GM21526 (cell line): Measurements from ENCODE around the gene MTREX.

Source experiments
- ATAC-seq: cut with Tn5 transposase; IDR thresholded peaks from one replicate; pipeline ENCODE4 v1.9.1; 2021; ENCODE audit warnings: moderate library complexity; ENCODE audit not compliant: unreplicated experiment, low FRiP score

Gene MTREX

DNA sequence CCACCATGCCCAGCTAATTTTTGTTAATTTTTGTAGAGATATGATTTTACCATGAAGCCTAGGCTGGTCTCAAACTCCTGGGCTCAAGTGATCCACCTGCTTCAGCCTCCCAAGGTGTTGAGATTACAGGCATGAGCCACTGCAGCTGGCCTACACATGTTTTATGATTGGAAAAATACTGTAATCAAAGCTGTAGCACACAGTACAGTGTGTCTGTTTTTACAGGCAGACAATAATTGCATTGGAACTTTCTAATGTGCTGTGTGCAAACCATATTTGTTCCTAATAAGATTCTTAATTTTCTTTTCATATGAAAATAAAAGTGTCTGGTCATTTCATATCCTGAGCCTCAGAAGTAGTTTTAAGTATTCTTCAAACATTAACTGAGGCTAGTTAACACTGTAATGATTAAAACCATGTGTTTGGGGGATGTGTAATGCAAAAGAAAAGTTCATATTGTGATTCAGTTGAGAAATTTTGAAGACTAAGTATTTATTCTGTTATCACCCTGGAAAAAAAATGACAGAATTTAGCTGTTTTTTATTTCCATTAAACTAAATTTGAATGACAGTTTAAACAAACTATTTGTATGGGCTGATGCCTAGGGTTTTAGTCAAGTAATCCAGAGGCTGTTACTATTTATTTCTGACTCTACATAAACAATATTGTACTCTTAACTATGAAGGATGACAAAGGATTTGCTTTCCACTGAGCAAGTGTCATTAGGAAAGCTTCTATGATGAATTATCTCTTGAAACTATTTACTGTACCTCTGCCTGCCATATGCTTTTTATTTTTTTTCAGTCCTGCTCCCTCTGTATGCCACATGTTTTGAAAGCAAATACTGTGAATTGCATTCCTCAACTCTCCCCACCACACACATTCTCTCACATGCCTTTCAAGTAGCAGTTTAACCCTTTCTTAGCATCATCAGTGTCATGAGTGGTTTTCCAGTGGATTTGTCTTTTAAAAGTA is 111.5 kb downstream of the MTREX start:
- ATAC-seq, result no peak

DNA sequence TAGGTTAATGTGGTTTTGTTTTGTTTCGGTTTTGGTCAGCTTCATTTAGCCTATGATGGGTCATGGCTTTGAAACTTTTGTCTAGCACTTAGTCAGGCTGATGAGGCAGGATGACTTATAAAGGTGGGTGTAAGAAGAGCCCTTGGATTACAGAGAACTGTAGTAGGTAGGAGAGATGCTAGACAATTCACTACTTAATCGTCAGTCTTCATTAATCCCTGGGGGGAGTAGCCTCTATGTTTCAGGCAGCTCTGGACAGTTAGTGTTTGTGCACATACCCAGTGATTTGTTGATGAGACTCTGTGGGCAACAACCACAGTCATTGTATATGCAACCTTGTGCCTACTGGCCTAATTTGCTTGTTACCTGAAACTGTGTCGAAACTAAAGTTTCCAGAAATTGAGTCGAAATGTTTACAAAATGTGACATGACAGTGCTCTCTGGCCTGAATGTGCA is 113.3 kb downstream of the MTREX start:
- peak; percentile 79 for ATAC-seq

DNA sequence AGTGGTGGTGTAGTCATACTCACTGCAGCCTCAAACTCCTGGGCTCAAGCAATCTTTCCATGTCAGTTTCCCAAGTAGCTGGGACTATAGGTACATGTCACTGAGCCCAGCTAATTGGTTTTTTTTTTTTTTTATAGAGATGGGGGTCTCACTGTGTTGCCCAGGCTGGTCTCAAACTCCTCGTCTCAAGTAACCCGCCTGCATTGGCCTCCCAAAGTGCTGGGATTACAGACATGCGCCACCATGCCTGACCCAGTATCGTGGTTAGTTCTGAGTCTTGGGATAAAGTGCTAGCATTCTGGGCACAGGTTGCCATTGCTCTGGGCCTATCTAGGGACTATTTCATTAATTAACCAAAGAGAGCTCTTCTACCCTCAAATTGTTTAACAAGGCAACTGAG is 118.7 kb downstream of the MTREX start:
- ATAC-seq, result no peak

DNA sequence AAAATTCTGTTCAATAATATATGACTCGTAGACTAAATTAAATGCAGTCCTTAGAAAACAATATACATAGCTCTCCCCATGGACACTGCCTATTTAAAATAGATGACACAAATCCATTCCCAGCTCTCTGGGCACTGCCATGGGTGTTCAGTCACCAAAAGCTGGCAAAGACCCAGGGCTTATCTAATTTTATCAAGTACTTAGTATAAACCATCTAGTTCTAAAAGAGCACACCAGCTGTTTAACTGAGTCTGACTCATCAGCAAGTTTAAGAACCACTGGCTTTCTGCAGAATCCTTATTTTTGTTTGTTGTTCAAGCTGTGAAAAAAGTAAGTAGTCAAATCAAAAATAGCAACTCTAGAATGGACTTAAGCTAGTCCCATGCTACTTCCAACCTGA is 119.4 kb downstream of the MTREX start:
- no peak for ATAC-seq

DNA sequence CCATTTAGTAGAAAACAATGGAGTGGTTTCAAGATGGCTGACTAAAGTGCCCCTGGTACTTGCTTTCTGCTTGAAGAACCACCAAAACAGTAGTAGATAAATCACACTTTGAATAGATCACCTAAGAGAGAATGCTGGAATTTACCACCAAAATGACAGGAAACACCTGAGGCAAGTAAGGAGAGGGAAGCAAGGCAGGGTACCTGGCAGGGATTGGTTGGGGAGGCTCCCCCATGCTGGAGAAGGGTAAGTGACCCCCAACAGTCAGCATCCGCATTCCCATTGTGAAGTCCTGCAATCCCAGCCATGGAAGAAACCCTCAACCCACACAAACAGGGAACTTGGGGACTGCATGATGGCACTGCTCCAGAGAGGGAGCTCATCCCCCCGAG is 121.4 kb downstream of the MTREX start:
- no peak for ATAC-seq

DNA sequence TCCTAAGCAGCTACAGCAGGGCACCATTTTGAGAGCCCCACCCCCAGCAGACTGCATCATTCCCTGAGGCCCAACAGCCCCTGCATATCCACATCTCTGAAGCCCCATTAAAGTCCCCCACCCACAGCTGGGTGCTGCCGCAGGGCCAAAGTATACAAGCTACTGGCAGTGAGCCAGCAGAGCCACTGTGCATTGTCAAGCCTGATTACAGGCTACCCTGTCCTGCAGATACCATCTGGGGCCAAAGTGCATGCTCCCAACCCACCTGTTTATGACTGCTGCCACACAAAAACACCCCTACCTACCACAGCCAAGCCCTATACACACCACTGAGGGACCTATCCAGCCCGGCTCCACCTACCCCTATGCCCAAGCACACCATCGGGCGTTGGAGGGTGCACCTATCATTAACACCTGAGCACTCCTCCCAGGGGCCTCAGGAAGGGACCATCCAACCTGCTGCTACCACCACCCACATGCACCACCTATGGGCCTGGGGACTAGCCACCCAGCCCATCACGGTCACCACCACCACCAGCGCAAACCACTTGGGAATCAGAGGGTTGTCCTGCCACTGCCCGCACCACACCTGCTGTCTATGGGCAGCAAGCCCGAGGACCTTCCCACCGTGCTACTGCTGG is 121.9 kb downstream of the MTREX start:
- ATAC-seq, result no peak

DNA sequence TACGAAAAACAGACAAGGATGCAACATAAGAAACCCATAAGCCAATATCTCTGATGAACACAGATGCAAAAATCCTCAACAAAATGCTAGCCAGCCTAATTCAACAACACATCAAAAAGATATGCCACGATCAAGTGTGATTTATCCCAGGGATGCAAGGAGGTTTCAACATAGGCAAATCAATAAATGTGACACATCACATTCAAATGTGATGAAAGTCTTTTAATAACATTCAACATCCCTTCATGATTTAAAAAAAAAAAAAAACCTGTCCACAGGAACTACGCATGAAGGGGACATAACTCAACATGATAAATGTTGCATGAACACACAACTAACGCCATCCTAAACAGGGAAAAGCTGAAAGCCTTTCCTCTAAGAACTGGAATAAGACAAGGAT is 124.8 kb downstream of the MTREX start:
- ATAC-seq, result no peak

DNA sequence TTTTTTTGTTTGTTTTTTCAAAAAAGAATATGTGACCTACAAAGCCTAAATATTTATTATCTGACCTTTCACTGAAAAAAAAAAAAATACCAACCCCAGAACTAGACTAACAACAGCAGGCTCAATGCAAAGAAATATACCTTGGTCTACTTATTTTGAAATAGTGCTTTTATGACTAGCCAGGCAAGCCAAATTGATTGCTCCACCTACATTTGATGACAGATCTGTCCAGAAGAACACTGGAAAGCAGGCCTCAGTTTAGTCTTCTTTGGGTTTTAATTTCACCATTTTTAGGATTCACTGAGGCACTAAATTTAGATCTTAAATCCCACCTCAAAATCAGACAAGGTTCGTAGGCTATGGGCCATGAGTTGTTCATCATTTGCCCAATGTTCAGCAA is 129.7 kb downstream of the MTREX start:
- ATAC-seq, result no peak

DNA sequence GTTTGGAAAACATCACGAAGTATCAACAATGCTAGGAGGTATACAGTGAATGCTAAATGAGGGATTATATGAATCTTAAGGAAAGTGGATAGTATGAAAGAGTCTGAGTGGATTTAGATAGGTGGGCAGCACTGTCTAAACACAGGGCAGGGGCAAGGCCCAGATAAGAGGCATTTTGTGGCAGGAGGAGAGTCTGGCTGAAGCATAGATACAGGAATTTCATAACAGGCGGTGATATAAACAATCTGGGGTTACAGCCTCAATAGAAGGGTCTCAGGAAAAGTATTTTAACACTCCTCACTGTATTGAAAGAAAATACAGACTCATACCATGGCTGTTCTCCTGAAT is 130.0 kb downstream of the MTREX start:
- ATAC-seq, result no peak

DNA sequence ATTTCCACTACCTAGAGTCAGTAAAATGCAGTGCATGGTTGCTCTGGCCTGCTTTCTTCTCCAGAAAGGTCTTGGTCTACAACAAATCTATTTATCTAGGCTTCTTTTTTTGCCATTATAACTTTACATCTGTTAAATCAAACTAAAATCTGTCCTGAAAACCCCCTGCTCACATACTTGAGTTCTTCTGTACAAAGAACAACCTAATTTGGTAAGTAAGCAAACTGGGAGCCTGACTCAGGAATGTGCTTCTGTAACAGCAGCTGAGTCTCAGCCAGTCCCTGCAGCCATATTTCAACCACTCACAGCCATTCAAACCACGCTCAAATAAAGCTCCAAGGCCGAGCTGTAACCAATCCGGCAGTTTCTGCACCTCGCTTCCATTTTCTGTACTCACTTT is 131.2 kb downstream of the MTREX start:
- ATAC-seq, result no peak

DNA sequence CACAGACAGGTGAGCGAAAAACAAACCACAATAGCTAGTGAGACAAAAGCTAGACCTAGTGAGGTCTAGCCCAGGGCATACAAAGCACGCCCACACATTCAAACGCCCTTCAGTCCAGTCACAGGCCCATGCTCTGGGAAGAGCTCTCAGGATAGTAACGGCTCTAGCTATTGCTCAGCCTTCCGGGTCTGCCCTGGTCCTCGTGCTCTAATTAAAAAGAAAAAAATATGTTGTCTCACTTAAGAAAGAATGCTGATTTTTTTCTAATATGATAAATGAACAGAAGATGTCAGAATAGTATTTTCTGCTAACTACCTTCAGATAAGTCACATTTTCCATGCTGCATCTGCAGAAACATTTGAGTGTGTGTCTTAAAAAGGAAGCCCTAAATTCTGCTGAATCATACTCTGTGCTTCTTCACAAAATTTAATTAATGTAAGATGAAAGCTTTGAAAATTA is 132.4 kb downstream of the MTREX start:
- ATAC-seq, result no peak

DNA sequence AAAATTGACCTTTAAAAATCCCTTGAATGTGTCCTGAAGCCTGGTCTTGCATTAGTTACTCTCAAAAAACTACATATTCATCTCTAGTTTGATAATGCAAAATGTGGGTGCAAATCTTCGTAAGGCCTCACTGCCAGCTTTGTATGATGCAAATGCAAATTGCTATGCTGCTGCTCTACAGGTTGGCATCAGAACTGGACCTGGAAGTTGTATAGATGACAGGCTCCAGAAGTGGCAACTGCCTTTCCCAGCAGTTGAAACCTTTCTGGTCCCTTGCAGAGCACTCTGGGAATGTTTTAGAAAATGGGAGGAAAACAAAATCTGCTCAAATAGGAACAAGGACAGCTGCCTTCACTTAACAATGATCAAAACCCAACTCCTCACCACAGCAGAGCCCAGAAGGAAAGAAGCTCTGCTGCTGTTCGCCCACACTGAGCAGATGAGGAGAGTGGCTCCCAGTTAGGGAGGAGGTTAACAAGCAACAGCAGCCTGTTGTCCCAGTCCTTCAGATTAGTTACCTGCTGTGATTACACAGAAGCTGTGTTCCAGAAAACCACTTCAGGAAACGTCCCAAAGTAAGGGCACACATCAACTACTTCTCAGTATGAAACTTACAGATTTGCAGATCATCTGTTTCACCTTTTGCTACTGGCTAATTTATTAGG is 133.4 kb downstream of the MTREX start:
- ATAC-seq, result no peak

DNA sequence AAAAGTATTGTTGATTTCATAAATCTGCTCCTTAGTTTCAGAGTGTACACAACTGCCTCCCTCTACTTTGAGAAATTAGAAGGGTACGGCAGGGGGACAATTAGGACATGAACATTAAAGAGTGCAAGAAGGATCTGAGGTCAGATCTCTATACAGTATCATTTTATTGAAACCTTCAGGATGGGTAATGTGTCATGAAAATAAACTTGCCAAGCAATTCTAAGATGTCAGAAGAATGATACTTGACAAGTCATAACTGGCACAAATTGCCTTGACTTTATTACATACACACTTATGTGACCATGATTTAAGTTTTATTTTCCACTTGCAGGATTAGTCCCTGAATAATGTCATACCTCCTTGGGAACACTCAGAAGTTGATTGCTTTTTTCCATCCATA is 134.2 kb downstream of the MTREX start:
- no peak for ATAC-seq

DNA sequence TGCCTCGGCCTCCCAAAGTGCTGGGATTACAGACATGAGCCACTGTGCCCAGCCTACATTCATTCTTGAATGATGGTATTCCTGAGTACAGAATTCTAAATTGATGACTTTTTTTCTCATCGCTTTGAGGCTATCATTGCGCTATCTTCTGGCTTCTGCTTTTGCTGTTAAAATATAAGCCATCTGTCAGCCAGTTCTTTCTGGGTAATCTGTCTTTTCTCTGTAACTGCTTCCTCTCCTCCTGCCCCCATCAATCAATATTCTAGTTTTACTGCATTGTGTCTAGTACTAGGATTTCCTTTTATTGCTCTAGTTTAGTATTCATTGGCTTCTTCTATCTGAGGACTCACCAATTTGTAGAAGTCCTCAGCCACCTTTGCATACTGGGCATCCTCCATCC is 138.0 kb downstream of the MTREX start:
- no peak for ATAC-seq

DNA sequence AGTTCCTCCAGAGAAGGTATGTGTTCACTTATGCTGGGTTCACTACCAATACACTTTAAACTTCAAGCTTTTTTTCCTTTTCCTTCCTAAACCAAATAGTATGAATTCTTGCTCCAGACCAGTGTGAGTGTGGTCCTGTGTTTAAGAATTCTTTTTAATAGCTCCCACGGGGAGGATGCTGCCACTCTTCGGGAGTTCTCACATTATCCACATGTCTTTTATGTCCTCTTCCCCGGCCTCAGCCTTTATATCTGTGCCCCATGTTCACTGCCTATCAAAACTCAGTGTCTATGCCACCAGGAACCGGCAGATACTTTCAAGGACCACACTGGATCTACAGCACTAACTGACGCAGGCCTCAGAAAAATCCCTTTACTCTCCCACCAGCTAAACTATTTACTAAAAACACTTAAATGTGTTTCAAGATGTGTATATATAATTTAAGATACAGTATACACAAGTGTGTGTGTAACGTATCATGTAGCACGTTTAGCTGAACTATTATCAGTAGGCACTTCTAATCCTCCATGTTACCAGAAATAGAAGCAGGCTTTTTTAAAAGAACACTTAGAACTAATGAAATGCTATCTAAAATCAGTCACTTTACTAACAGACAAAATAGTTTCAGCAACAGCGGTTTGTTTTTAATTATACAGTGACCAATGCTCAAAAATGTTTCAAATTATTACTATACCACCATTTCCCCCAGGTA is 139.0 kb downstream of the MTREX start:
- no peak for ATAC-seq

DNA sequence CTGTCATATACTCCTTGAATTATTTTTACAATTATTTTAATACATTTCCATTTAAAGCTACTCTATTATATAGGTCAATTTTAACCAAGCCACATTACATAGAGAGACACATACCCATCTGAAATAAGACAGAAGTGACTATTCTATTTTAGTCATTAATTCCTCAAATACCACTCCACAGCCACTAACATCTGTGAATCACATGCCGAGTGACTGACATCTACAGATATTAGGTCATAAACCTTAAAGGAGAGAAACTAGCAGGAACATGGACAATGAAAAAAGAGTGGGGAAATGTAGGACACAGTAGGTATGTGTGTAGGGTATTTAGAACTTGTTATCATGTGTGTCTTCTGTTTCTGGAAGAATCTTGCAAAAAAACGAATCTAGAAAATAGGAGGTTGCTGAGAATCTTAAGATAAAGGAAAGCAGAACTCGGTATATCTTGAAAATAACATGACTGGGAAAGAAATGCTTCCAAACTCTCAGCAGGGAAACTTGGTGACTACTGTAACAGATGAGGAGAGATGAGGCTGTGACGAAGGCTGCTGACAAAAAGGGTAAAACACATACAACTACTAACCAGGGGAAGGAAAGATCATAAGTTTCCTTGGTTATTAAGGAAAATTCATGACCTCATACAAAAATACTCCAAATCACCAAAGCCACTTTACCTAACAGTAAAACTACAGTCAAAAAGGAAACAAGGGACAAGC is 142.4 kb downstream of the MTREX start:
- no peak for ATAC-seq

DNA sequence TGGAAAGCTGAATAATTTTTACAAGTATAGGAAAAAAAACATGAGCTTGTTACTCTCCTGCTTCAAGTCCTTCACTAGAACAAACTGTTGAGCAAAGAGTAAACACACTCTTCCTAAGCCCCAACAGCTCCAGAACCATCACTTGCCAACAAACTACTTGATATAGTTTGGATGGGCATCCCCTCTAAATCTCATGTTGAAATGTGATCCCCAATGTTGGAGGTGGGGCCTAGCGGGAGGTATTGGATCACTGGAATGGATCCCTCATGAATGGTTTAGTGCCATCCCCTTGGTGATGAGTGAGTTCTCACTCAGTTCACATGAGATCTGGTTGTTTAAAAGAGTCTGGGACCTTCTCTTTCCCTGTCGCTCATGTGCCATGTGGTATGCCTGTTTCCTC is 144.2 kb downstream of the MTREX start:
- ATAC-seq, result no peak

DNA sequence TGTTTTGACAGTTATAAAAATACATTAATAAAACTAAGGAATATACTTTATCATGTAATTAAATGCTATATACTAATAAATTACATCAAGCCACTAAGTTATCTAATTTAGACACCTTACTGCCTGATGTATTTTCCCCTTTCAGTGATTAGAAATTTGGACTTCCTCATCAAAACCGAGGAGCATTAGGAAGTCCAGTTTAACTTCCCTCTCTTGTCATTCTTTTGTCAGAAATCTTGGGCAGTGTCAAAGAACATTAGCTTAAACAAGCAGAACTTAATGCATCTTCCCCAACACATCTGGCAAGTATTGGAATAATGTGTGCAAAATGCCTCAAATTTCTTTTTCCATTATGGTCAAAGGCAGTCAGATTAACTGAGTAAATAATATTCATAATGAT is 145.4 kb downstream of the MTREX start:
- no peak for ATAC-seq

DNA sequence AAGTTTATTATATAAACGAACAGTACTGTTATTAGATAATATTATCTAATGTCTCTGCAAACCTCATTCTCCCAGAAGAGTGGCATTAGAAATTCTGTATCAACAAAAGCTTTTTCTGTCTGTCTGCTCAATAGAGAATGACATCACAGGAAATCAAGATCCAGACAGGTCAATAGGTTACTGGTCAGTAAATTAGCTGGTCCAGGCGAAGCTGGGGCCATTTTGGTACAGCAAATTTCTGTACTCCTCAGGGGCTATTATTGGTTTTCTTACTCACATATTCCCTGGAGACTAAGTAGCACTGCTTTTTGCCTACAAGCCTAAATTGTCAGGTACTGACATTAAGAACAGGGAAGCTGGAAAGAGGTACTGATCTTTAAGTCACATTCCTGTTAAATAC is 146.5 kb downstream of the MTREX start:
- no peak for ATAC-seq

DNA sequence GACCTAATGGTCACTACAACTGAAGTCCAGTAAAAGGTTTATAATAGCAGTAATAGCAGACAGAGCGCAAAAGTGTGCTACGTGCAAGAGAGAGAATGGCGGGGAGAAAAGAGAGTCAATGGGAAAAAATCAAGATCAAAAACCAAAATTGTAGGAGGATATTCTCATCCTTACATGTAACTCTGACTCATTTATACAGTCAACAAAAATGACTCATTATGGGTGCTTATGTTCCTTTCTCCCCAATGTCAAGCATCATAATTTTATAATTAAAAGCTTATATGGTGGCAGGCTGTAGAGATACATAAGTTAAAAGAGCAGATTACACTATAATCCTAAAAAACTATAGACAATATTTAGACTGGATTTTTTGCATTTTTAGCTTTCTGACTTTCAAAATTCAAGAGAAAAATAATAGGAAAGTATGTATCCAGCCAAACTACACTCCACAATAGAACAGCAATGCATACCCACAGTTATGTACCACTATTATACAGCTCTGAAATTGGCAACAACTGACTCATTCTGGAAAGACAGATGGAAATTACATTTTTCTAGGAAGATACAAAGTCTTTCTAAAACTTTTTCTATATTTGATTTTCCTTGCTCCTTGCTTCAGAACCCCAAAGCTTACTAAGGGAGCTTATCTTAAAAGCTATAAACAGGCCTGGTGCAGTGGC is 148.6 kb downstream of the MTREX start:
- ATAC-seq, result no peak
